ENCODE results near the gene SIM1.

DNA sequence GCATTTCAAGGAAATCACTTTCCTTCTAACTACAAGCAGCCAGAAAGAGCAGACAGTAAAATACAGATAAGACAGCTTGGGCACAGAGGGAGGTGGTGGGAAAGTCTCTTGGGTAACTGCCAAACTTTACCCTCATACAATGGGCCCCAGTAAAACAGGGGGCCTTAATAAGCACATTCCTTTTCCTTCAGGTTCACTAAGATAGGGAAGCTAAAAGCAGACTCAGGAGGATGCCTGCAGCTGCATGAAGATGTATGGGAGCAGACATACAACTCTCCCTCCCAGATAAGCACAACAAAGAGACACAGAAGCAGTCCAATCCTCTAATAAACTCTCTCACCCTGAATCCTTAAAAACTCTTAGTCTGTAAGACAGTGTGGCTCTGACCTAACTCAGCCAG is 49.0 kb downstream of the SIM1 start:
- TF ChIP-seq POLR2A (IDR thresholded peaks at IDR 0.05; ENCODE audit: low read depth, low read length) (no peak), POLR2AphosphoS5 (IDR thresholded peaks at IDR 0.05; ENCODE audit: low read depth, low read length) (no peak)
